ENCODE data around the gene ADCY9.

DNA sequence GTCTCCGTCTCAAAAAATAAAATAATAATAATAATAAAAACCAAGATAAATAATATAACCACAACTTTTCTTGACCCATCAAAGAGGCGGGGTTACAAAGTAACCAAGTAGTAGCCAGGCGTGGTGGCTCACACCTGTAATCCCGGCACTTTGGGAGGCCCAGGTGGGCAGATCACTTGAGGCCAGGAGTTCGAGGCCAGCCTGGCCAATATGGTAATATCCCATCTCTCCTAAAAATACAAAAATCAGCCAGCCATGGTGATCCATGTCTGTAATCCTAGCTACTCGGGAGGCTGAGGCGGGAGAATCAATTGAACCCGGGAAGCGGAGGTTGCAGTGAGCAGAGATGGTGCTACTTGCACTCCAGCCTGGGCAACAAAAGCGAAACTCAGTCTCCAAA is 45.3 kb downstream of the ADCY9 start:
- no peak for TF ChIP-seq CTCF (IDR thresholded peaks at IDR 0.05; ENCODE audit: insufficient read depth, low read length, poor library complexity, severe bottlenecking)
- no peak for TF ChIP-seq EZH2phosphoT487 (conservative IDR thresholded peaks at IDR 0.05; ENCODE audit: low read length)

Measured in SU-DHL-6 (cell line).